Tibial nerve (tissue), 4 donors: Measurements from ENCODE around the gene CDR2L. TPM values are rescaled to one million over a fixed set of nuclear protein-coding genes. Genes with fewer than 3 reads are reported as not detected.
"Not testable (repeated sequence)": the region's sequence is repeated elsewhere in the genome, so short reads cannot be mapped to it uniquely, and the experiment has no call there.

ENCODE experiments used
- DNase-seq, 2 donors: peaks; one replicate each; pipeline ENCODE4 v3.0.0-alpha.2; 2019; ENCODE audit warnings: low spot score in 2 of 2
- H3K27ac ChIP-seq, 4 donors: fragments of 200-600 bp; sonication (generic) in 3 of 4; one replicate each; pipeline ENCODE4 v1.5.1; 2017 to 2019; ENCODE audit warnings: mild to moderate bottlenecking in 1 of 4
- H3K27me3 ChIP-seq, 2 donors: fragments of 200-600 bp; sonication (generic) in 1 of 2; one replicate each; pipeline versions ENCODE4 v1.5.1 to v1.6.0; 2017 to 2019
- H3K36me3 ChIP-seq, 3 donors: fragments of 200-600 bp; sonication (generic); one replicate each; pipeline ENCODE4 v1.5.1; 2018 to 2019
- H3K4me1 ChIP-seq, 4 donors: fragments of 200-600 bp; sonication (generic) in 3 of 4; one replicate each; pipeline ENCODE4 v1.5.1; 2017 to 2019
- H3K4me3 ChIP-seq, 4 donors: fragments of 200-600 bp; sonication (generic) in 3 of 4; one replicate each; pipeline ENCODE4 v1.5.1; 2017 to 2019; ENCODE audit warnings: mild to moderate bottlenecking in 1 of 4, moderate library complexity in 1 of 4
- H3K9me3 ChIP-seq, 4 donors: fragments of 200-600 bp; sonication (generic) in 3 of 4; one replicate each; pipeline ENCODE4 v1.5.1; 2017 to 2019
- EP300 ChIP-seq, 2 donors: sonication (generic); formaldehyde crosslinking; IDR thresholded peaks; one replicate each; pipeline ENCODE4 v1.6.1; 2017; ENCODE audit warnings: antibody characterized with exemption in 2 of 2, mild to moderate bottlenecking in 1 of 2
- POLR2A ChIP-seq, 2 donors: fragments of 450-650 bp; IDR thresholded peaks; one replicate each; pipeline ENCODE4 v1.6.1; 2017; ENCODE audit warnings: antibody characterized with exemption in 2 of 2, mild to moderate bottlenecking in 2 of 2, moderate library complexity in 2 of 2
- WGBS, 2 donors: methylation state at CpG; one replicate each; pipeline ENCODE4 v1.1.5; 2018; 5-methylcytosine and 5-hydroxymethylcytosine counted together
- total RNA-seq, 4 donors: library from RNA; depleted of rRNA; stranded (reverse); fragments of >200 nt; gene quantifications; one replicate each; pipeline ENCODE4 v1.1.0, GENCODE V29; 2016
- TF ChIP-seq, protein P1 (sequence below), 5 experiments: fragments of 200-600 bp in 3 of 5; fragments of 450-650 bp in 2 of 5; sonication (generic) in 3 of 5; IDR thresholded peaks; one replicate each; pipeline ENCODE4 v1.5.1; 2016 to 2019; ENCODE audit warnings: antibody characterized with exemption in 5 of 5, mild to moderate bottlenecking in 3 of 5, moderate library complexity in 2 of 5

Gene CDR2L
- total RNA-seq, 4 donors from 2014 or later = 10.7 to 19.2 (median 13.9) TPM

DNA sequence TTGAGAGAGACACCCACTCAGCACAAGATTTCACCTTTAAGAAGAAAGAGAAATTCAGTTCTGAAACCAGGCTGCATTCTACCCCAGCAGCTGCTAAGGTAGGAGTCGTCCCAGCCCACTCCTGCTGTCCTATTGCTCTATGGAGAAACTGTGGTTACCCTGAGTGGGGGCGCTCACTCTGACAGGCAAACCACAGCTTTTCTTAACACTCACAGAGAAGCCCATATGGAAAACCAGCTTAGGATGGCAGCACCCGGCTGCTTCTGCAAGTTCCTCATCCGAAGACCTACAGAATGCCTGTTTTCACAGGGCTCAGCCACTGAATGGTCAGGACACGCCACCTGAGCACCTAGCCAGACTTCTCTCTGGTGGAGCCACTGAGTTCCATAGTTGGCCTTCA lies 51.8 kb downstream of the CDR2L start:
- H3K4me3 ChIP-seq = no peak overlapping the region
- peaks cover 2 to 49% (median 8%) of the 10 kb centered on the region in 3 donors for H3K36me3 ChIP-seq
- TF ChIP-seq EP300 (IDR thresholded peaks at IDR 0.05) = no peak
- TF ChIP-seq POLR2A (IDR thresholded peaks at IDR 0.05) = no peak
- TF ChIP-seq, protein P1, sequence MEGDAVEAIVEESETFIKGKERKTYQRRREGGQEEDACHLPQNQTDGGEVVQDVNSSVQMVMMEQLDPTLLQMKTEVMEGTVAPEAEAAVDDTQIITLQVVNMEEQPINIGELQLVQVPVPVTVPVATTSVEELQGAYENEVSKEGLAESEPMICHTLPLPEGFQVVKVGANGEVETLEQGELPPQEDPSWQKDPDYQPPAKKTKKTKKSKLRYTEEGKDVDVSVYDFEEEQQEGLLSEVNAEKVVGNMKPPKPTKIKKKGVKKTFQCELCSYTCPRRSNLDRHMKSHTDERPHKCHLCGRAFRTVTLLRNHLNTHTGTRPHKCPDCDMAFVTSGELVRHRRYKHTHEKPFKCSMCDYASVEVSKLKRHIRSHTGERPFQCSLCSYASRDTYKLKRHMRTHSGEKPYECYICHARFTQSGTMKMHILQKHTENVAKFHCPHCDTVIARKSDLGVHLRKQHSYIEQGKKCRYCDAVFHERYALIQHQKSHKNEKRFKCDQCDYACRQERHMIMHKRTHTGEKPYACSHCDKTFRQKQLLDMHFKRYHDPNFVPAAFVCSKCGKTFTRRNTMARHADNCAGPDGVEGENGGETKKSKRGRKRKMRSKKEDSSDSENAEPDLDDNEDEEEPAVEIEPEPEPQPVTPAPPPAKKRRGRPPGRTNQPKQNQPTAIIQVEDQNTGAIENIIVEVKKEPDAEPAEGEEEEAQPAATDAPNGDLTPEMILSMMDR (IDR thresholded peaks at IDR 0.05) = no peak
- WGBS, 2 donors = 76 to 95% methylated on average over 5 of the region's 5 CpGs
- H3K9me3 ChIP-seq = no peaks in the 10 kb centered on the region
- H3K27me3 ChIP-seq = no peaks in the 10 kb centered on the region
- no peak for DNase-seq
- peaks cover 0 to 13% (median 4%) of the 10 kb centered on the region in 4 donors for H3K4me1 ChIP-seq
- no peak overlapping the region for H3K27ac ChIP-seq

DNA sequence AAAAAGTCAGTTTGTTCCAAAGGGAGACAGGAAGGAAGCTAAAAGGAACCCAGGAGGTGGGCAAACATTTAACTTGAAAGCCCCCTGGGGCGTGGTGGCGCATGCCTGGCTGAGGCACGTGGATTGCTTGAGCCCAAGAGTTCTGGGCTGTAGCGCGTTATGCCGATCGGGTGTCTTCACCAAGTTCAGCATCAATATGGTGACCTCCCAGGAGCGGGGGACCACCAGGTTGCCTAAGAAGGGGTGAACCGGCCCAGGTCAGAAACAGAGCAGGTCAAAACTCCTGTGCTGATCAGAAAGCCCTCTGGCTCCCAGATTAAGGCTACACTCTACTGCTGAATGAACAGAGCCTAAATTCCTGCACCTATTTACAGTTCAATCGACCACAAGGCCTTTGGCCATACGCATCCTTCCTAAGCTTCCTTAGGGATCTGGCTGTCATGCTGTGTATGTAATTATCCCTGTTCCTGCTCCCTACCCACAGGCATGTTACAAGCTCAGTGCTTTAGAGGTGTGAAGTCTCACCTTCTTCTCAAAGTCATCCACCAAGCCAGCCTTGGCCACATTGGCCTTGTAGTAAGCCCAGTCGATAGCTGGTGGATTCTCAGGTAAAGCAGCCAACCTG lies 54.3 kb downstream of the CDR2L start:
- no peak overlapping the region for H3K4me3 ChIP-seq
- 85 to 92% methylated on average over 11 of the region's 12 CpGs for WGBS, 2 donors
- peaks cover 2 to 49% (median 8%) of the 10 kb centered on the region in 3 donors for H3K36me3 ChIP-seq
- H3K27me3 ChIP-seq = no peaks in the 10 kb centered on the region
- no peak for DNase-seq
- TF ChIP-seq POLR2A (IDR thresholded peaks at IDR 0.05) = no peak
- TF ChIP-seq, protein P1 (IDR thresholded peaks at IDR 0.05) = no peak
- no peak for TF ChIP-seq EP300 (IDR thresholded peaks at IDR 0.05)
- peaks cover 0 to 13% (median 6%) of the 10 kb centered on the region in 4 donors for H3K4me1 ChIP-seq
- H3K27ac ChIP-seq = no peak overlapping the region
- no peaks in the 10 kb centered on the region for H3K9me3 ChIP-seq

DNA sequence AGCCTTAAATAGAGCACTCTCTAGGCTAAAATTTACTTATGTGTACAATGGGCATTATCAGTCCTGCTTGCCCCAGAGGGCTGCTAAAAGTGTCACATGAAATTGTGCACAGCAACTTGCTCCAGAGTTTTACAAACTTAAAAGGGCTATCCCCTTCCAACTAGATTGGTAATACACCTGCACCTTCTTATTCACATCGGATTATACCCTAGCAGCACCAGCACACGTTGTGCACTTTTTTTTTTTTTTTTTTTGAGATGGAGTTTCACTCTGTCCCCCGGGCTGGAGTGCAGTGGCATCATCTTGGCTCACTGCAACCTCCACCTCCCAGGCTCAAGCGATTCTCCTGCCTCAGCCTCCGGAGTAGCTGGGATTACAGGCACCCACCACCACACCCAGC lies 56.4 kb downstream of the CDR2L start:
- WGBS, 2 donors = 63 to 66% methylated on average over 5 of the region's 5 CpGs
- DNase-seq, H3K4me3 ChIP-seq, H3K27me3 ChIP-seq, H3K9me3 ChIP-seq, H3K27ac ChIP-seq: not testable (repeated sequence)
- peaks cover 0 to 27% (median 15%) of the 10 kb centered on the region in 4 donors for H3K4me1 ChIP-seq
- H3K36me3 ChIP-seq = peaks cover 2 to 36% (median 2%) of the 10 kb centered on the region in 3 donors

DNA sequence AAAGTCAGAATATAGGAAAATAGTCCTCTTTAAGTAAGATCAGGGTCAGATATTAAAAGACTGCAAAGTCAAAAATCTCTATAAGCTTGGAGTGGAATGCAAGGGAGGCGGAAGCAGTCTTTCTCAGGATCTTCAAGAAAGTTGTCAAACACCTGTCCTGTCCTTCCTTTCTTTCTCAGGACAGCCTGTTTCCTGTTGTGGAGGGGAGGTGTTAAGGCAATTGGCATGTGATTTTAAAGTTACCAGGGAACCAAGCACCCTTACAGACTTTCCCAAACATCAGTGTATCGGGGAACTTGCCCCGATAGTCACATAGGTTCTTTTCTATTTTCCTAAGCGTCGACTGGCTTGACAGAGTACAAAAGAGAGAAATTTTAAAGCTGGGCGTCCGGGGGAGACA lies 57.3 kb downstream of the CDR2L start:
- Histone ChIP-seq H3K27me3 (no peaks in the 10 kb centered on the region), H3K9me3 (no peaks in the 10 kb centered on the region), H3K36me3 (peaks cover 0 to 27% (median 2%) of the 10 kb centered on the region in 3 donors), H3K27ac (no peak overlapping the region), H3K4me1 (peaks cover 0 to 36% (median 21%) of the 10 kb centered on the region in 4 donors), H3K4me3 (no peak overlapping the region)
- TF ChIP-seq POLR2A (IDR thresholded peaks at IDR 0.05) (no peak), EP300 (IDR thresholded peaks at IDR 0.05) (no peak)
- TF ChIP-seq, protein P1 (IDR thresholded peaks at IDR 0.05) = no peak
- 68 to 69% methylated on average over 7 of the region's 7 CpGs for WGBS, 2 donors
- DNase-seq = no peak

DNA sequence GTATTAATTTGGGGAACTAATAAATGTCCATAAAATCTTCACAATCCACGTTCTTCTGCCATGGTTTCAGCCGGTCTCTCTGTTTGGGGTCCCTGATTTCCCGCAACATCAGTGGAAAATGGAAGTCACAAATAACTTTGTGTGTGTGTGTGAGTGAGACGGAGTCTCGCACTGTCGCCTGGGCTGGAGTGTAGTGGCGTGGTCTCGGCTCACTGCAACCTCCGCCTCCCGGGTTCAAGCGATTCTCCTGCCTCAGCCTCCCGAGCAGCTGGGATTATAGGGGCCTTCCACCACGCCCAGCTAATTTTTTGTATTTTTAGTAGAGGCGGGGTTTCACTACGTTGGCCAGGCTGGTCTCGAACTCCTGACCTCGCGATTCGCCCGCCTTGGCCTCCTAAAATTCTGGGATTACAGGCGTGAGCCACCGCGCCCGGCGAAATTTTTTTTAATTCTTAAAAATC lies 58.5 kb downstream of the CDR2L start:
- peaks cover 0 to 25% (median 2%) of the 10 kb centered on the region in 3 donors for H3K36me3 ChIP-seq
- H3K9me3 ChIP-seq, H3K27me3 ChIP-seq, DNase-seq: not testable (repeated sequence)
- H3K4me1 ChIP-seq = peaks cover 0 to 37% (median 21%) of the 10 kb centered on the region in 4 donors
- 11 to 15% methylated on average over 25 of the region's 25 CpGs for WGBS, 2 donors
- H3K27ac ChIP-seq = peak overlapping the region; percentile 90 to 98 (median 92)
- peak overlapping the region; percentile 60 to 98 (median 78) for H3K4me3 ChIP-seq

DNA sequence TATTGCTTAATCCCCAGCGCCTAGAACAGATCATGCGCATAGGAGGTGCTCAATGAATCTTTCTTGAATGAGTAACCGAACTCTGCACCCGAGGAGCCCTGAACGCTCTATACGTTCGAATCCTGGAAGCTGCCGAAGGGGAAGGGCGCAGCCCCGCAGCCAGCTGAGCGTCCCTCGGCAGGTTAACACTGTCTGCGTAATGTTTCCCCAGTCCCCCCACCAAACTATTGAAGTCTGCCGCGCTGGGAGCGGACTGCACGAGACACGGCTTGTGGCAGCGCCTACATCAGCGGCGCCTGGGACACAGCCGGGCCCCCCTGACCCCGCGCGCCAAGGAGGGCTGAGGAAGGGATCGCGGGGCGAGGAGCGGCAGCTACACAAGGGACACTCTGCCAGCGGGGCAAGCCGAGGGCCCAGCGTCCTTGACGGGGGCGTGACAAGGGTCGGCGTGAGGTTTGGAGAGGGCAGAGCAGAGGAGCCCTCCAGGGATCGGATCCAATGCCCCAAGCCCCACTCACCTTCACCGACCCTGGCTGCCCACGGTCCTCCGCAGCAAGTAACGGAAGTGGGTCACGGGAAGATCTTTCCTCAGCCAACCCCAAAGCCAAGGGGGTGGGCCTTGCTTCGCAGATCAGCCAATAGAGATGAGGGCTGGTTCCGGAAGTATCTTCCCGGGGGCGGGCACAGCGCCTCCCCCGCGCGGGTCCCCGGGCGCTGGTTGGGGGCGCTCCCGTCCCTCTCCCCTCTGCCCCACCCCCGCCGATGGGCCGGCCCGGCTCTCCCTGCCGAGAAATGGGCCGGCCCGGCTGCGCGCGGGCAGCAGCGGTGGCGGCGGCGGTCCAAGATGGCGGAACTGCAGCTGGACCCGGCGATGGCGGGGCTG lies 59.2 kb downstream of the CDR2L start, which contains the start of the genes ATP5PD and KCTD2:
Gene ATP5PD (minus strand): TSS at position 563 of the 883 bp plus-strand sequence. CDS start 4,319 bp downstream, outside the sequence.
Gene KCTD2 (plus strand): TSS at position 819 of the 883 bp plus-strand sequence. CDS start 26 bp downstream, at position 845.
- DNase-seq = peak; percentile 91 to 92
- 1% methylated on average over 44 to 52 of the region's 72 CpGs for WGBS, 2 donors
- H3K27ac ChIP-seq = peak within 1 kb of the TSS; percentile 90 to 98 (median 92)

More for the DNA sequence above, 59.2 kb downstream of the CDR2L start, which contains the start of the genes ATP5PD and KCTD2:
- H3K9me3 ChIP-seq = no peaks in the 10 kb centered on the region
- no peaks in the 10 kb centered on the region for H3K27me3 ChIP-seq
- peaks cover 0 to 19% (median under 1%) of the 10 kb centered on the region in 3 donors for H3K36me3 ChIP-seq
- peak within 1 kb of the TSS; percentile 65 to 98 (median 78) for H3K4me3 ChIP-seq
- TF ChIP-seq EP300 (IDR thresholded peaks at IDR 0.05) = peak; percentile 47 to 98
- peak; percentile 88 to 90 for TF ChIP-seq POLR2A (IDR thresholded peaks at IDR 0.05)
- TF ChIP-seq, protein P1 (IDR thresholded peaks at IDR 0.05) = peak in 2 of 5 experiments; percentile 16 to 27
- H3K4me1 ChIP-seq = peaks cover 0 to 37% (median 21%) of the 10 kb centered on the region in 4 donors
